T-helper 1 cell treated with Interleukin-12 subunit alpha and Interleukin-12 subunit beta and Interleukin-4 antibody, amounts not matched to agents 30 μg/mL and 1 μg/mL, for 36 hours (primary cell): ENCODE results near the gene EPHA1.
A peak's percentile ranks its signal among the peaks of the same experiment; 100 is the strongest.

Experiments
- H3K27ac Mint-ChIP-seq: one replicate; pipeline ENCODE4 v1.8.0; 2021; ENCODE audit warnings: mild to moderate bottlenecking, mixed read lengths
- H3K27me3 Mint-ChIP-seq: one replicate; pipeline ENCODE4 v1.8.0; 2021; ENCODE audit warnings: low read depth, mixed read lengths
- H3K36me3 Mint-ChIP-seq: one replicate; pipeline ENCODE4 v1.8.0; 2021; ENCODE audit warnings: low read depth, mixed read lengths
- H3K4me1 Mint-ChIP-seq: one replicate; pipeline ENCODE4 v1.8.0; 2021; ENCODE audit warnings: low read depth, mixed read lengths
- H3K4me3 Mint-ChIP-seq: one replicate; pipeline ENCODE4 v1.8.0; 2021; ENCODE audit warnings: mild to moderate bottlenecking, moderate library complexity, mixed read lengths
- H3K9me3 Mint-ChIP-seq: one replicate; pipeline ENCODE4 v1.8.0; 2021; ENCODE audit warnings: mixed read lengths

The EPHA1 gene

GRCh38 chr7:143352531-143353002 is 56.1 kb downstream of the EPHA1 start:
- H3K4me3 Mint-ChIP-seq = no peak overlapping the region

GRCh38 chr7:143351574-143351973 is 57.1 kb downstream of the EPHA1 start:
- Mint-ChIP-seq H3K27me3 (peaks cover 37% of the 10 kb centered on the region), H3K4me3 (no peak overlapping the region), H3K9me3 (no peaks in the 10 kb centered on the region), H3K4me1 (no peaks in the 10 kb centered on the region), H3K27ac (no peak overlapping the region), H3K36me3 (no peaks in the 10 kb centered on the region)

More at GRCh38 chr7:143352531-143353002, 56.1 kb downstream of the EPHA1 start:
- Mint-ChIP-seq H3K27me3 (peaks cover 29% of the 10 kb centered on the region), H3K9me3 (no peaks in the 10 kb centered on the region), H3K27ac (no peak overlapping the region), H3K4me1 (no peaks in the 10 kb centered on the region), H3K36me3 (no peaks in the 10 kb centered on the region)

- Mint-ChIP-seq H3K27me3 (peaks cover 40% of the 10 kb centered on the region), H3K27ac (no peak overlapping the region), H3K4me3 (no peak overlapping the region)
Observed at GRCh38 chr7:143351060-143351459, 57.6 kb downstream of the EPHA1 start.

GRCh38 chr7:143347950-143348349 is 60.7 kb downstream of the EPHA1 start:
- Mint-ChIP-seq H3K27me3 (peaks cover 45% of the 10 kb centered on the region), H3K4me1 (peaks cover 8% of the 10 kb centered on the region), H3K4me3 (no peak overlapping the region), H3K9me3 (no peaks in the 10 kb centered on the region), H3K27ac (no peak overlapping the region), H3K36me3 (no peaks in the 10 kb centered on the region)

More at GRCh38 chr7:143351060-143351459, 57.6 kb downstream of the EPHA1 start:
- no peaks in the 10 kb centered on the region for H3K9me3 Mint-ChIP-seq
- no peaks in the 10 kb centered on the region for H3K4me1 Mint-ChIP-seq
- no peaks in the 10 kb centered on the region for H3K36me3 Mint-ChIP-seq

- Mint-ChIP-seq H3K27ac (no peak overlapping the region), H3K4me3 (no peak overlapping the region), H3K27me3 (peaks cover 50% of the 10 kb centered on the region), H3K9me3 (no peaks in the 10 kb centered on the region), H3K36me3 (no peaks in the 10 kb centered on the region), H3K4me1 (peaks cover 8% of the 10 kb centered on the region)
Observed at GRCh38 chr7:143346018-143346417, 62.6 kb downstream of the EPHA1 start.

GRCh38 chr7:143345428-143345900 is 63.2 kb downstream of the EPHA1 start:
- H3K36me3 Mint-ChIP-seq = no peaks in the 10 kb centered on the region
- no peak overlapping the region for H3K27ac Mint-ChIP-seq
- H3K9me3 Mint-ChIP-seq = no peaks in the 10 kb centered on the region
- peak overlapping the region; percentile 55 for H3K4me3 Mint-ChIP-seq
- peaks cover 51% of the 10 kb centered on the region for H3K27me3 Mint-ChIP-seq
- peaks cover 8% of the 10 kb centered on the region for H3K4me1 Mint-ChIP-seq

- Mint-ChIP-seq H3K9me3 (no peaks in the 10 kb centered on the region), H3K27ac (no peak overlapping the region), H3K27me3 (peaks cover 47% of the 10 kb centered on the region), H3K4me1 (peaks cover 8% of the 10 kb centered on the region), H3K4me3 (no peak overlapping the region), H3K36me3 (no peaks in the 10 kb centered on the region)
Observed at GRCh38 chr7:143343596-143343995, 65.1 kb downstream of the EPHA1 start.

- Mint-ChIP-seq H3K9me3 (no peaks in the 10 kb centered on the region), H3K4me1 (peaks cover 8% of the 10 kb centered on the region), H3K36me3 (no peaks in the 10 kb centered on the region), H3K27me3 (peaks cover 43% of the 10 kb centered on the region), H3K4me3 (no peak overlapping the region), H3K27ac (no peak overlapping the region)
Observed at GRCh38 chr7:143341842-143342241, 66.8 kb downstream of the EPHA1 start.
